Measurements from ENCODE around the gene UBE2E2. TPM values are rescaled to one million over a fixed set of nuclear protein-coding genes. Genes with fewer than 3 reads are reported as not detected.

The UBE2E2 gene
- total RNA-seq, 1 experiment from 2014 or later = 54.9 TPM

DNA sequence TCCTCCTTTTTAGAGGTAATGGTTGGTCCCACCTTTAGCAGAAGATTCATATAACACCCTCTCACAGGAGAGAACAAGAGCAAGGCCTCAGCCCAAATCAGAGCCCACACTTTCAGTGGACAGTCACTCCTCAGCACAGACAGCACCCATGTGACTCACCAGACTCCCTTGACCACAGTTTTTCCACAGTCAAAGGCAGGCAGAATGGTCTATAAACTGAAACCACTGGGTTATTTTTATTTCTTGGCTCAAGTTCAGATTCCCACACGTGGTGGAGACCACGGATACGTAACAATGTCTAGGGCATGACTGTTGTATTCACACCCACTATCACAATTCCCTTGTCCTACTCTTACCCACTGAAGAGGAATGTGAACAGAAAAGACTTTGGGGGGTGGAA lies 364.8 kb downstream of the UBE2E2 start (continued):
- TF ChIP-seq, protein P1, sequence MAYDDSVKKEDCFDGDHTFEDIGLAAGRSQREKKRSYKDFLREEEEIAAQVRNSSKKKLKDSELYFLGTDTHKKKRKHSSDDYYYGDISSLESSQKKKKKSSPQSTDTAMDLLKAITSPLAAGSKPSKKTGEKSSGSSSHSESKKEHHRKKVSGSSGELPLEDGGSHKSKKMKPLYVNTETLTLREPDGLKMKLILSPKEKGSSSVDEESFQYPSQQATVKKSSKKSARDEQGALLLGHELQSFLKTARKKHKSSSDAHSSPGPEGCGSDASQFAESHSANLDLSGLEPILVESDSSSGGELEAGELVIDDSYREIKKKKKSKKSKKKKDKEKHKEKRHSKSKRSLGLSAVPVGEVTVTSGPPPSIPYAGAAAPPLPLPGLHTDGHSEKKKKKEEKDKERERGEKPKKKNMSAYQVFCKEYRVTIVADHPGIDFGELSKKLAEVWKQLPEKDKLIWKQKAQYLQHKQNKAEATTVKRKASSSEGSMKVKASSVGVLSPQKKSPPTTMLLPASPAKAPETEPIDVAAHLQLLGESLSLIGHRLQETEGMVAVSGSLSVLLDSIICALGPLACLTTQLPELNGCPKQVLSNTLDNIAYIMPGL (CRISPR knock-in tag; IDR thresholded peaks at IDR 0.05) = no peak
- TF ChIP-seq CBFB (CRISPR knock-in tag; IDR thresholded peaks at IDR 0.05; ENCODE audit: low read depth) (no peak), TCF7 (CRISPR knock-in tag; IDR thresholded peaks at IDR 0.05; ENCODE audit: low read depth) (no peak), SOX15 (CRISPR knock-in tag; IDR thresholded peaks at IDR 0.05) (no peak), ELF4 (CRISPR knock-in tag; IDR thresholded peaks at IDR 0.05; ENCODE audit: low read depth) (no peak), FOXP1 (CRISPR knock-in tag; IDR thresholded peaks at IDR 0.05; ENCODE audit: borderline replicate concordance) (no peak), HMGA2 (CRISPR knock-in tag; IDR thresholded peaks at IDR 0.05) (no peak), FOXK1 (CRISPR knock-in tag; IDR thresholded peaks at IDR 0.05) (no peak)
- TF ChIP-seq, protein P2, sequence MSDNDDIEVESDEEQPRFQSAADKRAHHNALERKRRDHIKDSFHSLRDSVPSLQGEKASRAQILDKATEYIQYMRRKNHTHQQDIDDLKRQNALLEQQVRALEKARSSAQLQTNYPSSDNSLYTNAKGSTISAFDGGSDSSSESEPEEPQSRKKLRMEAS (CRISPR knock-in tag; IDR thresholded peaks at IDR 0.05) = no peak
- TF ChIP-seq, protein P3, sequence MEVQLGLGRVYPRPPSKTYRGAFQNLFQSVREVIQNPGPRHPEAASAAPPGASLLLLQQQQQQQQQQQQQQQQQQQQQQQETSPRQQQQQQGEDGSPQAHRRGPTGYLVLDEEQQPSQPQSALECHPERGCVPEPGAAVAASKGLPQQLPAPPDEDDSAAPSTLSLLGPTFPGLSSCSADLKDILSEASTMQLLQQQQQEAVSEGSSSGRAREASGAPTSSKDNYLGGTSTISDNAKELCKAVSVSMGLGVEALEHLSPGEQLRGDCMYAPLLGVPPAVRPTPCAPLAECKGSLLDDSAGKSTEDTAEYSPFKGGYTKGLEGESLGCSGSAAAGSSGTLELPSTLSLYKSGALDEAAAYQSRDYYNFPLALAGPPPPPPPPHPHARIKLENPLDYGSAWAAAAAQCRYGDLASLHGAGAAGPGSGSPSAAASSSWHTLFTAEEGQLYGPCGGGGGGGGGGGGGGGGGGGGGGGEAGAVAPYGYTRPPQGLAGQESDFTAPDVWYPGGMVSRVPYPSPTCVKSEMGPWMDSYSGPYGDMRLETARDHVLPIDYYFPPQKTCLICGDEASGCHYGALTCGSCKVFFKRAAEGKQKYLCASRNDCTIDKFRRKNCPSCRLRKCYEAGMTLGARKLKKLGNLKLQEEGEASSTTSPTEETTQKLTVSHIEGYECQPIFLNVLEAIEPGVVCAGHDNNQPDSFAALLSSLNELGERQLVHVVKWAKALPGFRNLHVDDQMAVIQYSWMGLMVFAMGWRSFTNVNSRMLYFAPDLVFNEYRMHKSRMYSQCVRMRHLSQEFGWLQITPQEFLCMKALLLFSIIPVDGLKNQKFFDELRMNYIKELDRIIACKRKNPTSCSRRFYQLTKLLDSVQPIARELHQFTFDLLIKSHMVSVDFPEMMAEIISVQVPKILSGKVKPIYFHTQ (CRISPR knock-in tag; IDR thresholded peaks at IDR 0.05) = no peak
- TF ChIP-seq, protein P4, sequence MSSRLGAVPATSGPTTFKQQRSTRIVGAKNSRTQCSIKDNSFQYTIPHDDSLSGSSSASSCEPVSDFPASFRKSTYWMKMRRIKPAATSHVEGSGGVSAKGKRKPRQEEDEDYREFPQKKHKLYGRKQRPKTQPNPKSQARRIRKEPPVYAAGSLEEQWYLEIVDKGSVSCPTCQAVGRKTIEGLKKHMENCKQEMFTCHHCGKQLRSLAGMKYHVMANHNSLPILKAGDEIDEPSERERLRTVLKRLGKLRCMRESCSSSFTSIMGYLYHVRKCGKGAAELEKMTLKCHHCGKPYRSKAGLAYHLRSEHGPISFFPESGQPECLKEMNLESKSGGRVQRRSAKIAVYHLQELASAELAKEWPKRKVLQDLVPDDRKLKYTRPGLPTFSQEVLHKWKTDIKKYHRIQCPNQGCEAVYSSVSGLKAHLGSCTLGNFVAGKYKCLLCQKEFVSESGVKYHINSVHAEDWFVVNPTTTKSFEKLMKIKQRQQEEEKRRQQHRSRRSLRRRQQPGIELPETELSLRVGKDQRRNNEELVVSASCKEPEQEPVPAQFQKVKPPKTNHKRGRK (CRISPR knock-in tag; IDR thresholded peaks at IDR 0.05; ENCODE audit: borderline replicate concordance) = no peak

DNA sequence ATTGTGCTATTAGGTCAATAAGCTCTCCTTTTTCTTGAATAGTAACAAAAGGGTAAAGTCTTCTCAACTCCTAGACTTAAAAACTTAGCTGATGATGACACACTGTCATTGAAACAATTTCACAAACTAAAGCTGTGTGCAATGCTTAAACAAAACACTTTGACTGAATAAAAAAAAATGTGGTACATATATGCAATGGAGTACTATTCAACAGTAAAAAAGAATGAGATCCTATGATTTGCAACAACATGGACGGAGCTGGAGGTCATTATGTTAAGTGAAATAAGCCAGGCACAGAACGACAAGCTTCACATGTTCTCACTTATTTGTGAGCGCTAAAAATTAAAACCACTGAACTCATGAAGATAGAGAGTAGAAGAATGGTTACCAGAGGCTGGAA lies 370.7 kb downstream of the UBE2E2 start:
- POLR2A ChIA-PET = no interaction called here
- Mint-ChIP-seq H3K27ac (no peak overlapping the region), H3K36me3 (no peaks in the 10 kb centered on the region), H3K4me1 (peaks cover 5% of the 10 kb centered on the region; the same call in 1 of the 2 replicates), H3K27me3 (ENCODE audit: low read depth) (no peaks in the 10 kb centered on the region), H3K9me3 (peaks cover 12% of the 10 kb centered on the region), H3K4me3 (no peak overlapping the region)
- DNase-seq (ENCODE audit: low spot score) (no peak), ATAC-seq (no peak)
- CTCF ChIA-PET = no interaction called here
- no peak for TF ChIP-seq GRHL2 (CRISPR knock-in tag; IDR thresholded peaks at IDR 0.05; ENCODE audit: insufficient replicate concordance, severe bottlenecking)
- TF ChIP-seq, protein P5, sequence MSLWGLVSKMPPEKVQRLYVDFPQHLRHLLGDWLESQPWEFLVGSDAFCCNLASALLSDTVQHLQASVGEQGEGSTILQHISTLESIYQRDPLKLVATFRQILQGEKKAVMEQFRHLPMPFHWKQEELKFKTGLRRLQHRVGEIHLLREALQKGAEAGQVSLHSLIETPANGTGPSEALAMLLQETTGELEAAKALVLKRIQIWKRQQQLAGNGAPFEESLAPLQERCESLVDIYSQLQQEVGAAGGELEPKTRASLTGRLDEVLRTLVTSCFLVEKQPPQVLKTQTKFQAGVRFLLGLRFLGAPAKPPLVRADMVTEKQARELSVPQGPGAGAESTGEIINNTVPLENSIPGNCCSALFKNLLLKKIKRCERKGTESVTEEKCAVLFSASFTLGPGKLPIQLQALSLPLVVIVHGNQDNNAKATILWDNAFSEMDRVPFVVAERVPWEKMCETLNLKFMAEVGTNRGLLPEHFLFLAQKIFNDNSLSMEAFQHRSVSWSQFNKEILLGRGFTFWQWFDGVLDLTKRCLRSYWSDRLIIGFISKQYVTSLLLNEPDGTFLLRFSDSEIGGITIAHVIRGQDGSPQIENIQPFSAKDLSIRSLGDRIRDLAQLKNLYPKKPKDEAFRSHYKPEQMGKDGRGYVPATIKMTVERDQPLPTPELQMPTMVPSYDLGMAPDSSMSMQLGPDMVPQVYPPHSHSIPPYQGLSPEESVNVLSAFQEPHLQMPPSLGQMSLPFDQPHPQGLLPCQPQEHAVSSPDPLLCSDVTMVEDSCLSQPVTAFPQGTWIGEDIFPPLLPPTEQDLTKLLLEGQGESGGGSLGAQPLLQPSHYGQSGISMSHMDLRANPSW (CRISPR knock-in tag; conservative IDR thresholded peaks at IDR 0.05; ENCODE audit: low read depth) = no peak
- no peak for TF ChIP-seq ZNF396 (CRISPR knock-in tag; IDR thresholded peaks at IDR 0.05; ENCODE audit: borderline replicate concordance)
- TF ChIP-seq MXD4 (CRISPR knock-in tag; IDR thresholded peaks at IDR 0.05; ENCODE audit: borderline replicate concordance) = no peak
- TF ChIP-seq, protein P6, sequence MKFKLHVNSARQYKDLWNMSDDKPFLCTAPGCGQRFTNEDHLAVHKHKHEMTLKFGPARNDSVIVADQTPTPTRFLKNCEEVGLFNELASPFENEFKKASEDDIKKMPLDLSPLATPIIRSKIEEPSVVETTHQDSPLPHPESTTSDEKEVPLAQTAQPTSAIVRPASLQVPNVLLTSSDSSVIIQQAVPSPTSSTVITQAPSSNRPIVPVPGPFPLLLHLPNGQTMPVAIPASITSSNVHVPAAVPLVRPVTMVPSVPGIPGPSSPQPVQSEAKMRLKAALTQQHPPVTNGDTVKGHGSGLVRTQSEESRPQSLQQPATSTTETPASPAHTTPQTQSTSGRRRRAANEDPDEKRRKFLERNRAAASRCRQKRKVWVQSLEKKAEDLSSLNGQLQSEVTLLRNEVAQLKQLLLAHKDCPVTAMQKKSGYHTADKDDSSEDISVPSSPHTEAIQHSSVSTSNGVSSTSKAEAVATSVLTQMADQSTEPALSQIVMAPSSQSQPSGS (CRISPR knock-in tag; IDR thresholded peaks at IDR 0.05; ENCODE audit: borderline replicate concordance, low read depth) = no peak
- no peak for TF ChIP-seq ZNF263 (CRISPR knock-in tag; IDR thresholded peaks at IDR 0.05; ENCODE audit: low read depth)
- TF ChIP-seq, protein P1 (CRISPR knock-in tag; IDR thresholded peaks at IDR 0.05) = no peak
- TF ChIP-seq, protein P7, sequence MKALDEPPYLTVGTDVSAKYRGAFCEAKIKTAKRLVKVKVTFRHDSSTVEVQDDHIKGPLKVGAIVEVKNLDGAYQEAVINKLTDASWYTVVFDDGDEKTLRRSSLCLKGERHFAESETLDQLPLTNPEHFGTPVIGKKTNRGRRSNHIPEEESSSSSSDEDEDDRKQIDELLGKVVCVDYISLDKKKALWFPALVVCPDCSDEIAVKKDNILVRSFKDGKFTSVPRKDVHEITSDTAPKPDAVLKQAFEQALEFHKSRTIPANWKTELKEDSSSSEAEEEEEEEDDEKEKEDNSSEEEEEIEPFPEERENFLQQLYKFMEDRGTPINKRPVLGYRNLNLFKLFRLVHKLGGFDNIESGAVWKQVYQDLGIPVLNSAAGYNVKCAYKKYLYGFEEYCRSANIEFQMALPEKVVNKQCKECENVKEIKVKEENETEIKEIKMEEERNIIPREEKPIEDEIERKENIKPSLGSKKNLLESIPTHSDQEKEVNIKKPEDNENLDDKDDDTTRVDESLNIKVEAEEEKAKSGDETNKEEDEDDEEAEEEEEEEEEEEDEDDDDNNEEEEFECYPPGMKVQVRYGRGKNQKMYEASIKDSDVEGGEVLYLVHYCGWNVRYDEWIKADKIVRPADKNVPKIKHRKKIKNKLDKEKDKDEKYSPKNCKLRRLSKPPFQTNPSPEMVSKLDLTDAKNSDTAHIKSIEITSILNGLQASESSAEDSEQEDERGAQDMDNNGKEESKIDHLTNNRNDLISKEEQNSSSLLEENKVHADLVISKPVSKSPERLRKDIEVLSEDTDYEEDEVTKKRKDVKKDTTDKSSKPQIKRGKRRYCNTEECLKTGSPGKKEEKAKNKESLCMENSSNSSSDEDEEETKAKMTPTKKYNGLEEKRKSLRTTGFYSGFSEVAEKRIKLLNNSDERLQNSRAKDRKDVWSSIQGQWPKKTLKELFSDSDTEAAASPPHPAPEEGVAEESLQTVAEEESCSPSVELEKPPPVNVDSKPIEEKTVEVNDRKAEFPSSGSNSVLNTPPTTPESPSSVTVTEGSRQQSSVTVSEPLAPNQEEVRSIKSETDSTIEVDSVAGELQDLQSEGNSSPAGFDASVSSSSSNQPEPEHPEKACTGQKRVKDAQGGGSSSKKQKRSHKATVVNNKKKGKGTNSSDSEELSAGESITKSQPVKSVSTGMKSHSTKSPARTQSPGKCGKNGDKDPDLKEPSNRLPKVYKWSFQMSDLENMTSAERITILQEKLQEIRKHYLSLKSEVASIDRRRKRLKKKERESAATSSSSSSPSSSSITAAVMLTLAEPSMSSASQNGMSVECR (CRISPR knock-in tag; IDR thresholded peaks at IDR 0.05; ENCODE audit: borderline replicate concordance) = no peak
- TF ChIP-seq EMX1 (CRISPR knock-in tag; IDR thresholded peaks at IDR 0.05) = no peak
- TF ChIP-seq HMGA2 (CRISPR knock-in tag; IDR thresholded peaks at IDR 0.05) = no peak

Data from WTC11 (cell line).